SU-DHL-6 (cell line): Measurements from ENCODE around the gene OSBPL10.
"Not testable (repeated sequence)": the region's sequence is repeated elsewhere in the genome, so short reads cannot be mapped to it uniquely, and the experiment has no call there.

Experiments
- H2AFZ ChIP-seq: fragments of 200-600 bp; sonication (generic); 2 replicates; pipeline ENCODE4 v1.6.1; 2014; ENCODE audit warnings: low read depth, mild to moderate bottlenecking, moderate library complexity, mixed read lengths, antibody characterized with exemption, low read length; ENCODE audit not compliant: severe bottlenecking
- H3F3A ChIP-seq: fragments of 200-600 bp; shearing (Covaris generic); 2 replicates; pipeline ENCODE4 v1.6.0; 2016; ENCODE audit warnings: antibody characterized with exemption, mild to moderate bottlenecking; ENCODE audit not compliant: insufficient read depth
- H3K27ac ChIP-seq: fragments of 200-600 bp; sonication (generic); 2 replicates; pipeline ENCODE4 v1.5.1; 2016; ENCODE audit warnings: low read depth, mild to moderate bottlenecking, low read length, moderate library complexity, mixed read lengths
- H3K27me3 ChIP-seq: fragments of 200-600 bp; sonication (generic), shearing (Covaris generic); 2 replicates; pipeline ENCODE4 v1.6.0; 2014; ENCODE audit warnings: mild to moderate bottlenecking, low read length
- H3K36me3 ChIP-seq: fragments of 200-600 bp; sonication (generic); 2 replicates; pipeline ENCODE4 v1.6.1; 2014; ENCODE audit warnings: mild to moderate bottlenecking, low read length, mixed read lengths
- H3K4me2 ChIP-seq: fragments of 300-600, 200-600 bp; shearing (Covaris generic), sonication (generic); 2 replicates; pipeline ENCODE4 v1.6.0; 2014; ENCODE audit warnings: low read length, low read depth, mild to moderate bottlenecking; ENCODE audit not compliant: poor library complexity, severe bottlenecking
- H3K4me3 ChIP-seq: fragments of 200-600 bp; sonication (generic); 2 replicates; pipeline ENCODE4 v1.5.1; 2014; ENCODE audit warnings: antibody characterized with exemption, low read length, mild to moderate bottlenecking, mixed read lengths; ENCODE audit not compliant: insufficient read depth, poor library complexity, severe bottlenecking
- H3K79me2 ChIP-seq: fragments of 200-600 bp; sonication (generic); 2 replicates; pipeline ENCODE4 v1.6.1; 2014; ENCODE audit warnings: mild to moderate bottlenecking, low read length, moderate library complexity; ENCODE audit not compliant: insufficient read depth
- H3K9ac ChIP-seq: fragments of 200-600 bp; sonication (generic); 2 replicates; pipeline ENCODE4 v1.7.0; 2014; ENCODE audit warnings: mild to moderate bottlenecking, low read length
- H3K9me2 ChIP-seq: fragments of 200-600 bp; sonication (generic); replicated peaks from 2 replicates; pipeline ENCODE4 v1.6.1; 2014; ENCODE audit warnings: low read length; ENCODE audit not compliant: insufficient read depth
- H3K9me3 ChIP-seq: fragments of 200-600 bp; sonication (generic); 2 replicates; pipeline ENCODE4 v1.6.1; 2014; ENCODE audit warnings: low read length, mixed read lengths; ENCODE audit not compliant: insufficient read depth
- H4K20me1 ChIP-seq: fragments of 200-600 bp; sonication (generic); 2 replicates; pipeline ENCODE4 v1.6.1; 2014; ENCODE audit warnings: low read depth, mild to moderate bottlenecking, antibody characterized with exemption, low read length, moderate library complexity, mixed read lengths
- EZH2phosphoT487 ChIP-seq: fragments of 200-600 bp; sonication (generic), shearing (Covaris generic); conservative IDR thresholded peaks from 2 replicates; pipeline ENCODE4 v1.6.1; 2018; ENCODE audit warnings: mild to moderate bottlenecking, antibody characterized with exemption, low read length, moderate library complexity, mixed read lengths
- TF ChIP-seq, protein P1 (sequence below): fragments of 200-600 bp; sonication (generic); IDR thresholded peaks from one replicate; pipeline ENCODE4 v1.5.1; 2017; ENCODE audit warnings: antibody characterized with exemption, mild to moderate bottlenecking, low read length, moderate library complexity; ENCODE audit not compliant: insufficient read depth, poor library complexity, severe bottlenecking

OSBPL10 gene

DNA sequence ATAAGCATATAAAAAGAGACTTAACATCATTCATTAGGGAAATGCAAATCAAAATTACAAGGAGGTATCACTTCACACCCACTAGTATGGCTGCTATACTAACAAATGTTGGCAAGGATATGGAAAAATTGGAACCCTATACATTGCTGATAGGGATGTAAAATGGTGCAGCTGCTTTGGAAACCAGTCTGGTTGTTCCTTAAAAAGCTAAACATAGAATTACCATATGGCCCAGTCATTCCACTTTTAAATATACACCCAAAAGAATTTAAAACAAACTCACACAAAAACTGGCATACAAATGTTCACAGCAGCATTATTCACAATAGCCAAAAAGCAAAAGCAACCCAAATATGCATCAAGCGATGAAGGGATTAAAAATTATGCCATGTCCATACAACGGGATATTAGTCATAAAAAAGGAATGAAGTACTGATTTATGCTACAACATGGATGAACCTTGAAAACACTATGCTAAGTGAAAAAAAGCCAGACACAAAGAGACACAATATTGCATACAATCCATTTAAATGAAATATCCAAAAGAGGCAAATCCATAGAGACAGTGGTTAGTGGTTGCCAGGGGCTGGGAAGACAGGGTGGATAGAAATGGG is 118.3 kb downstream of the OSBPL10 start:
- H3K4me3 ChIP-seq: no peak overlapping the region
- peak overlapping the region; percentile 47 for H3K4me2 ChIP-seq
- no peaks in the 10 kb centered on the region for H3K27me3 ChIP-seq
- no peaks in the 10 kb centered on the region for H3K9me3 ChIP-seq
- TF ChIP-seq, protein P1, sequence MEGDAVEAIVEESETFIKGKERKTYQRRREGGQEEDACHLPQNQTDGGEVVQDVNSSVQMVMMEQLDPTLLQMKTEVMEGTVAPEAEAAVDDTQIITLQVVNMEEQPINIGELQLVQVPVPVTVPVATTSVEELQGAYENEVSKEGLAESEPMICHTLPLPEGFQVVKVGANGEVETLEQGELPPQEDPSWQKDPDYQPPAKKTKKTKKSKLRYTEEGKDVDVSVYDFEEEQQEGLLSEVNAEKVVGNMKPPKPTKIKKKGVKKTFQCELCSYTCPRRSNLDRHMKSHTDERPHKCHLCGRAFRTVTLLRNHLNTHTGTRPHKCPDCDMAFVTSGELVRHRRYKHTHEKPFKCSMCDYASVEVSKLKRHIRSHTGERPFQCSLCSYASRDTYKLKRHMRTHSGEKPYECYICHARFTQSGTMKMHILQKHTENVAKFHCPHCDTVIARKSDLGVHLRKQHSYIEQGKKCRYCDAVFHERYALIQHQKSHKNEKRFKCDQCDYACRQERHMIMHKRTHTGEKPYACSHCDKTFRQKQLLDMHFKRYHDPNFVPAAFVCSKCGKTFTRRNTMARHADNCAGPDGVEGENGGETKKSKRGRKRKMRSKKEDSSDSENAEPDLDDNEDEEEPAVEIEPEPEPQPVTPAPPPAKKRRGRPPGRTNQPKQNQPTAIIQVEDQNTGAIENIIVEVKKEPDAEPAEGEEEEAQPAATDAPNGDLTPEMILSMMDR: no peak
- no peak for TF ChIP-seq EZH2phosphoT487
- no peaks in the 10 kb centered on the region for H3K9me2 ChIP-seq
- H2AFZ ChIP-seq: no peak overlapping the region
- peaks cover 65% of the 10 kb centered on the region for H3F3A ChIP-seq
- peaks cover 6% of the 10 kb centered on the region; the same call in 1 of the 2 replicates for H3K36me3 ChIP-seq
- H4K20me1 ChIP-seq: no peaks in the 10 kb centered on the region
- peak overlapping the region; percentile 86 for H3K27ac ChIP-seq
- no peak overlapping the region for H3K9ac ChIP-seq
- H3K79me2 ChIP-seq: peaks cover 100% of the 10 kb centered on the region

- Histone ChIP-seq H3F3A (peaks cover 62% of the 10 kb centered on the region), H2AFZ (no peak overlapping the region), H3K27me3 (no peaks in the 10 kb centered on the region), H3K4me2 (peak overlapping the region; percentile 47), H3K4me3 (no peak overlapping the region), H3K9me2 (no peaks in the 10 kb centered on the region), H3K9ac (peak overlapping the region; percentile 46), H3K9me3 (no peaks in the 10 kb centered on the region), H3K79me2 (peaks cover 99% of the 10 kb centered on the region), H3K36me3 (peaks cover 4% of the 10 kb centered on the region; the same call in 1 of the 2 replicates), H3K27ac (peak overlapping the region; percentile 86), H4K20me1 (no peaks in the 10 kb centered on the region)
- TF ChIP-seq EZH2phosphoT487: no peak
- TF ChIP-seq, protein P1: no peak
These were observed 119.2 kb downstream of the OSBPL10 start for GRCh38 chr3:31861826-31862225.

DNA sequence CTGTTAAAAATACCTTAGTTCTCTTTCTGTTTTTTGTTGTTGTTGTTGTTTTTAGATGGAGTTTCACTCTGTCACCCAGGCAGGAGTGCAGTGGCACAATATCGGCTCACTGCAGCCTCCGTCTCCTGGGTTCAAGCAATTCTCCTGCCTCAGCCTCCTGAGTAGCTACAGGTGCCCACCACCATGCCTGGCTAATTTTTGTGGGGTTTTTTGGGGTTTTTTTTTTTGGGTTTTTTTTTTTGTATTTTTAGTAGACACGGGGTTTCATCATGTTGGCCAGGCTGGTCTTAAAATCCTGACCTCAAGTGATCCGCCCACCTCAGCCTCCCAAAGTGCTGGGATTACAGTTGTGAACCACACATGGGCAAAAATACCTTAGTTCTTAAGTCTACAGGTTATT is 120.4 kb downstream of the OSBPL10 start:
- H3F3A ChIP-seq: peaks cover 56% of the 10 kb centered on the region
- peak overlapping the region; percentile 47 for H3K4me2 ChIP-seq
- H3K79me2 ChIP-seq: peaks cover 97% of the 10 kb centered on the region
- H3K27me3 ChIP-seq, H3K9me2 ChIP-seq, H2AFZ ChIP-seq, H4K20me1 ChIP-seq, H3K4me3 ChIP-seq, H3K9me3 ChIP-seq, H3K36me3 ChIP-seq: not testable (repeated sequence)
- H3K27ac ChIP-seq: peak overlapping the region; percentile 86
- H3K9ac ChIP-seq: peak overlapping the region; percentile 46; the same call in 1 of the 2 replicates

DNA sequence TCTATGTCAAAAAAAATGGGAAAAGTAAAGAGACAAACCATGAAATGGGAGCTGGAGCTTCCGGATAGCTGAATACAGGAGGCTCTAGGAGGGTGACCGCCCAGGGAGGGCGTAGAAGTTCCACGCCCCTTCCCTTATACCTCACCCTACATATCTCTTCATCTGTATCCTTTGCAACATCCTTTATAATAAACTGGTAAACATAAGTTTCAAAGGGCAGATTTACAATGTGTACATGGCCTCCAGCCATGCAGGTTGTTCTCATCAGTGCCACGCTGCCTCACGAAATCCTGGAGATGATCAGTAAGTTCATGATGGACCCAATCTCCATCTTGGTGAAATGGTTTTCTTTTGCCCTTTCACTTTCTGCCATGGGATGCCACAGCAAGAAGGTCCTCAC is 121.8 kb downstream of the OSBPL10 start:
- H3K27ac ChIP-seq: peak overlapping the region; percentile 86
- no peaks in the 10 kb centered on the region for H3K9me3 ChIP-seq
- H3K27me3 ChIP-seq: no peaks in the 10 kb centered on the region
- peak overlapping the region; percentile 47 for H3K4me2 ChIP-seq
- H3K36me3 ChIP-seq: no peaks in the 10 kb centered on the region; the same call in 1 of the 2 replicates
- TF ChIP-seq EZH2phosphoT487: no peak
- TF ChIP-seq, protein P1: no peak
- H2AFZ ChIP-seq: no peak overlapping the region
- H4K20me1 ChIP-seq: no peaks in the 10 kb centered on the region
- no peaks in the 10 kb centered on the region for H3K9me2 ChIP-seq
- peak overlapping the region; percentile 34 for H3K9ac ChIP-seq
- H3K4me3 ChIP-seq: no peak overlapping the region
- peaks cover 96% of the 10 kb centered on the region for H3K79me2 ChIP-seq
- H3F3A ChIP-seq: peaks cover 50% of the 10 kb centered on the region
